GM21447 (cell line): ENCODE measurements around the gene MGAT5.
A peak's percentile ranks its signal among the peaks of the same experiment; 100 is the strongest.

Source experiments
- ATAC-seq: cut with Tn5 transposase; IDR thresholded peaks from one replicate; pipeline ENCODE4 v1.9.1; 2021; ENCODE audit not compliant: unreplicated experiment

MGAT5 gene

DNA sequence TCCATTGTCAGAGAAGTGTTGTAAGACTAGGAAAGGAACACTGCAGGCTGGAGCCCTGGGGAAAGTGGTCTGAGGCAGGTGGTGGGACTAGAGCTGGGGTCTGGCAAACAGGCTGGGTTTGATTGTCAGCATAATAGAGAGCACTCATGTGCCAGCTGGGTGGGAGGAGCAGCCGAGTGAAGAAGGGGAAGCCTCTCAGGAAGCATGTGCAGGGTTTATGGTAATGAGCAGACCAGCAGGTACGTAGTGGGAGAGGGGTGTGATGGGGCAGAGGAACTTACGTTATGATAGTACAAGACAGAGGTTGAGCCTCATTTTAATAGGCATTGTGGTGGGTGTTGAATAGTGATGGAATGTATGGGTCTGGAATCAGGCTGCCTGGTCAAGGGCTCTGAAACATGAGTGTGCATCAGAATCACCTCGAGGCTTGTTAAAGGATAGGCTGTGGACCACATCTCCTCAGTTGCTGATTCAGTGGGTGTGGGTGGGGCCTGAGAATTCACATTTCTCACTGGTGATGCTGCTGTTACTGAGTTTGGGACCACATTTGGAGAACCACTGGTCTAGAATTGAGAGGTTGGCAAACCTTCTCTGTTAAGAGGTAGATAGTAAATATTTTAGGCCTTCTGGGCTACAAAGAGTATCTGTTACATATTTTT, 1.7 kb upstream of the MGAT5 start:
- ATAC-seq = no peak

DNA sequence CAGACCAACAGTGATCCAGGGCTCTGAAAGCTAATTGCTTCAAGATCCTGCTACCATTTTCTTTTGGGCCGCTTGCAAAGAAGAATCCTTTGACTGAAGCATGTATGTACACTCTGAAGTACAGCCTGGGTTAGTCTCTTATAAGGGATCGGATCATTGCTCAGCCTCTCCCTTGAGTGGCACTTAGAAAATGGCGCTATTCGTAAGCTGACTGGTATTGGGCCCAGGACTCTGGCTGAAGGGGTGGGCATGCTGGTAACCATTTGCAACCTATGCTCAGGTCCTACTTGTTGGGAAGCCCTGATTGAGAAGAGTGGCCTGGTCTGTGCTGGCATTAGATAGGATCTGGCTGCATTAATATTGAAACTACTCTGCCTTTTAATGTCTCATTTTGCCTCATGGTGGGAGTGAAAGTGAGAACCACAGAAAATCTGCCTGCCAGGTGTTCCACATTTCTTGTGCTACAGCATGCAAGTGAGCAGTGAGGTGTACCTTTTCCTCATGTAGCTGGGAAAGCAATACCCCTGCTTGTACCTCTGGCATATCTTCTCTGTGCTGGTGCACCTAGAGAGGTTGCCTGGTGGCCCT, 661 bp upstream of the MGAT5 start:
- ATAC-seq = peak; percentile 55

DNA sequence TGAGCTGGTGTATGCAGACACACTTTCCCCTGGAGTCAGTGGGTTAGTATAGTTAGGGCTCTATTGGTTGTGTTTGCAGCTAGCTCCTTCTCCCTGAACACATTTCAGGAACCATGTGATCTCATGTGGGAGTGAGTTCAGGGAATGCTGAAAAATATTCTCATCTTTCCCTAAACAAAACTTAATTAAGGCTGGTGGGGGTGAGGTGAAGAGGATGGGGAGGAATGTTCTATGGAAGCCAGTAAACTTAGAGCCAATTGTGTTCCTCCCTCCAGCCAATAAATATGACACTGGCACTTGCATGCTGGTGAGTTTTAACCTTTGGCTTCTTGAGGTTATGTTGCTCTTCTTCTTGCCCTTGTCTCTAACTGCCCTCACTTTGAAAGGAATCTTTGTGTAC, 952 bp downstream of the MGAT5 start:
- ATAC-seq = no peak

DNA sequence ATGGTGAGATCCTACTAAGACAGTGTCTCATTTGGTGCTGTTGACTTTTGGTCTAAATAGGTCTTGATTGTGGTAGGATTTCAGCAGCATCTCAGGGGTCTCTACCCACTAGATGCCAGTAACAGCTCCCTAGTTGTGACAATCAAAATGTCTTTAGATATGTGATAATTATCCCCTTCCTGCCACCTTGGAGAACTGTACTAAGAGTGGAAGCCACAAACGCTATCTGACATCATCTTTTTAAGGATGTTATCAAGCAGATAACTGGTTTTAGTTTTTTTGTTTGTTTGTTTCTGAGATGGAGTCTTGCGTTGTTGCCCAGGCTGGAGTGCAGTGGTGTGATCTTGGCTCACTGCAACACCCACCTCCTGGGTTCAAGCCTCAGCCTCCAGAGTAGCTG, 3.1 kb downstream of the MGAT5 start:
- ATAC-seq = no peak

DNA sequence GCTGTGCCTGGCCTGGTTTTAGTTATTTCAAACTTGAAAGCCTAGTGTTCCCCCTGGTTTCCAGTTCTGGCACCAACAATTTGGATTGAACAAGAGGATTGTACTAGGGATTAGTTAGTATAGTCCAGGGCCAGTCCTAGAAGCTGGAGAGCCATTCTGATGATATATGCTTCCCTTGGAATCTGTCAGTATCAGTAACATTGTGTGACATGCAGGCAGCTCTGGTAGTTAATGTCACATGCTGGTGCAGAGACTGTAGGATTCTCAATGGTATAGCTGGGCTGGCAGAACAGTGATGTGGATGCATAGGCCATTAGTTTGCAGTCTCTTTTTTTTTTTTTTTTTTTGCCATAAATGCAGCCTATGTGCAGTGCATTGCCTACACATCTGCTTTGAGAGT, 3.6 kb downstream of the MGAT5 start:
- ATAC-seq = no peak

DNA sequence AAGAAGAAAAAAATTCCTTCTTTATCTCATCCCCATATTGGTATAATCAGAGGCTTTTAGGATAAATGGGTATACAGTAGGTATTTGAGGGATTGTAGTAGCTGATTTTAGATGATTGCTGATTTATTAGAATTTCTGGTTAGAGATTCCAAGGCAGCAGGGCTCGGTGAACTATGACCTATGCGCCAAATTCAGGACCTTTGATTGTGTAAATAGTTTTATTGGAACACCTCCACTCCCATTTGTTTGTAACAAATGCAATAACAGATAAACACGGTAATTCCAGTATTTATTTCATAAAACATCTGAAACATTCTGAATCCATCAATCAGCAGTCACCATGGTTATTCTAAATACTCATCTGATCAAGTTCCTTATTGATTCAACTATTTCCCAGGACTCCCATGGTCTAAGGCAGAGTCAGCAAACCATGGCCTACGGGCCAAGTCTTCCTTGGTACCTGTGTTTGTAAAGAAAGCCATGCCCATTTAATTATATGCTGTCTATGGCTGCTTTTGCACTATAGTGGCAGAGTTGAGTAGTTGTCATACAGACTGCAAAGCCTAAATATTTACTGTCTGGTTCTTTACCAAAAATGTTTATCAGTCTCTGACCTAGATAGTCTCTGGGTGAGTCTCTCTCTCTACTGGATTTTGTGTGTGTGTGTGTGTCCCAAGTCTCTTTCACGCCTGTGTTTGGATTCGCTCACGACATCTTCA, 4.3 kb downstream of the MGAT5 start:
- no peak for ATAC-seq

DNA sequence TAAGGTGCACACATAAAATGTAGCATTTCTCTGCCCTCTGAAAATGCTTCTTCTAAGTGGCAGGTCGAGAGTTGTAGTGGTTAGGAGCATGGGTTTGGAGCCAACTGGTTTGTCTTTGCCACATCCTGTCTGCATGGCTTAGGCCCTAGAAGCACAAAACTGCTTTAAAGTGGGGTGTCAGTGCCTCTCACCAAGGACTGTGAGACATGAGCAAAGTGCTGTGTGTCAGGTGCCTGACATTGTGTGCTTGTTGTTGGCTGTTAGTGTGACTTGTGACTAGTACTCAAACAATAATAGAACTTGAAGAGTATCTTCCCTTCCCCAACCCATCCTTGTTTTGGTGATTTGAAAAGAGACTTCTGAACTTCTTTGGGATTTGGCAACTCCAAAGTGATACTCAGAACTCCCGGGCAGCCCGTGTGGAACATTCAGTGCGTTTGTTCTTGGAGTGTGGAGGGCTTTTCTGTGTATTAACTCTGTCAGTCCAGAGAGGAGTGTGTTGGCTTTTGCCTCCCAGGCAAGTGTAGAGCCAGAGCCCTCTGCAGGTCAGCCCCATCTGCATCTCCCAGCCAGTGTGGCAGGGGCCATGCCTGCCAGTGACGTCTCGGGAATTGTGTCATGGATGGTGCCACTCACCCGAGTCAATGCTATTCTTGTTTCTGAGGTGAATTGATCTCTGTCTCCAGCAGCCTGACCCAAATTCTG, 5.0 kb downstream of the MGAT5 start:
- ATAC-seq = peak; percentile 42

DNA sequence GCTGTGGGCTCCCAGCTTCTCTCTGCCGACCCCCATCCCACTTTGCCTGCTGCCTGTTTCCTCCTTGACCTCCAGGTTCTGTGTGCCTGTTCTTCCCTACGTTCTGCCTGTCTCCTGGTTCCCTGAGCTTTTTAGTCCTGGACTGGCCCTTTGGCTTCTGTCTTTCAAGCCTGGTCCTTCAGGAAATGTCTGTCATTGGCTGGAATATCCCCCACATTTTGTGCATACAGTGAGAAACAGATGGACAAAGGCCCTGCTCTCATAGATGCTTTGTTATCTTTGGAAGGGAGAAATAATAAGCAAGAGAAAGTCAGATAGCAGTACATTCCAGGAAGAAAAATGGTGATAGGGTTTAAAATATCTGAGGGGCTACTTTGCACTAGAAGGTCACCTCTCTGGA, 5.7 kb downstream of the MGAT5 start:
- no peak for ATAC-seq

DNA sequence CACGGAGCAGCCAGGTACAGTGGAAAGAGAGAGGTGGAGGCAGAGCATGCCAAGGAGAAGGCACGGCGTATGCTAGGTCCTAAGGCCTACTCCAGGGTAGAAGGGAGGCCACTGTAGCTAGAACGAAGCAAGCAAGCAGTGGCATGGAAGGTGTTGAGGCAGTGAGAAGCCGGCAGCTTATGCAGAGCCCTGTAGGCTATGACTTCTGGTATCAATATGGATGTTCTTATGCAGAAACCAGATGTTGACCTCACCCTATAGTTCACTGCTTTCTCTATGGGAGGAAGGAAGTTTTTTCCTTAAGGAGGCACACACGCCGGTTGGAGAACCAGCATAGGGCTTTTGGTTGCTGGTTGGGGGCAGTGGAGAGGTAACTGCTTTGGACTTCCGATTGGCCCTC, 6.1 kb downstream of the MGAT5 start:
- ATAC-seq = no peak

DNA sequence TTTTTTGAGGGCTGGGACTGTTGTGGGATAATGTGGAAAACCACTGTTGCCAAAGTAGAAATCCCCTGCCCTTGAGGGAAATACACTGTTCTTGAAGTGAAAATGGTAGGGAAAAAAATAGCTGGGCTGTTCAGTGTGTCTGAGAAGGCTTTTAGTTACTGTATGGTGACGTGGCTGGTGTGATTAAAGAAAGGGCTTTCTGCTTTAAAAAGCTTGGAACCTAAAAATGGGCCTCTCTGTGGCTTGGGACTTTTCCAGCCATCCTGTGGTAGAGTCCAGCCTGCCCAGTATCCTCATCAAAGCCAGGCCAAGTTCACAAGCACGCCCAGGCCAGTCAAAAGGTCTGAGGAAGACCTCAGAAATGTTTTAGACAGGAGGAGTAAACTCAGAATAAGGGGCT, 6.8 kb downstream of the MGAT5 start:
- ATAC-seq = no peak

DNA sequence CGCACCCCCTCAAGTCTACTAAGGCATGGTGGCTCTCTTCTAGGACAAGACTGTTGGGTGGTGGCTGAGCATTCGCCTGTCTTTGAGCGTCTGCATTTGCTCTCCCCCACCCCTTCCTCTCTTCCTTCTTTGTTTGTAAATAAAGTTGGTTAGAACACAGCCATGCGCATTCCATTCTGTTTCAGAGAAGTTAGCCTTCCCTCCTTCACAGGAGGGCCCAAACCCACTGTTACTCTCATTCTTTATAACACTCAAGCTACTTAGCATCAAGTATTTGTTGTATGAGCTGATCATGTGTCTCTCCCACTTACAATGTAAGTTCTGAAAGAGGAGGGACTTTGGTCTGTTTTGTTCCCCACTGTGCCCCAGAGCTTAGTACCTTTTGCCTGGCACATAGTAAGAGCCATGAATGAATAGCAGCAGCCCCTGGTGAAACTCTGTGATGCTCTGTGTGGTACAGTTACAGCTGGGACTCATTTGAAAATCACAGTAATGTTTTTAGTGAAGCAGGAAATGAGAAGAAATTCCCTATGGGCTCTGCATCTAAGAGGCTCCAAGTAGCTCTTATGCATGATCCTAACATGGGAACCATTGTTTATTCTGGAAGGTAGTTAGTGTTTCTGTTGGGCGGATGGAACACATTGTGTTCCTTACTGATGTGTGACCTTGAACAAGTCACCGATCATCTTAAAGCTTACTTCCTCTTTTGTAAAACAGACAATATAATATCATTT, 7.7 kb downstream of the MGAT5 start:
- peak; percentile 56 for ATAC-seq

DNA sequence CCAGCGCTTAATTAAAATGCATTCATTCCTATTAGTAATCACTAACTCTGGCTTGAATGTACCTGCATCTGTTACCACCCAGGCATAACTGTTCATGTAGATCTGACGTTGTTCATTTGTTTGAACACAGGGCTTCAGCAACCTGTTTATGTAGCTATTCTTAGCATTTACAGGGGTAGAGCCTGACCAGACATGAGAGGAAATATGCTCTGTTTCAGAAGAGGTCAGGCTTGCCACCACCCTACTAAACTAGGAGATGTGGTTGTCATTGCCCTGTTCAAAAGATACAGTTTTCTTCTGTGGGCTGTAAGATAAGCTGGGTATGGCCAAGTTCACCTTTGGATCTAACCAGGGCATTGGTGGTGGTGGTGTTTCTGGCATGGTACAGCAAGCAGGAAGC, 8.8 kb downstream of the MGAT5 start:
- ATAC-seq = peak; percentile 39

DNA sequence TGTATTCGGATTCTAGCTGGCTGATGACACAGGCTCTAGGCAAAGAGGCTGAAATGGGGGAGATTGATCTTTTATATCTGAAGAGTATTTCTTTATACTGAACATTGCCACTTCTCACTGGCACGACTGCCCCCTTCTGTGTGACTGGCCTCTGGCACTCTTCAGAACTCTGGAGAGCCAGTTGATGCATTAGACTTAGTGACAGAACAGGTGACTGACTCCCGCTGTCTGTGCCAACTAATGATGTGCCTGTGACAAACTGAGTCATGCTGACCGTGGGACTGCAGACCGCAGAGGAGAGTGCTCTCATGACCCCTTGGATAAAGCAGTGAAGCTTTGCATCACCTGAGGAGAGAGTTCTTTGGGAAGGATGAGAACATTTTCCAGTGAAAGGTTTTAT, 14.4 kb downstream of the MGAT5 start:
- no peak for ATAC-seq

DNA sequence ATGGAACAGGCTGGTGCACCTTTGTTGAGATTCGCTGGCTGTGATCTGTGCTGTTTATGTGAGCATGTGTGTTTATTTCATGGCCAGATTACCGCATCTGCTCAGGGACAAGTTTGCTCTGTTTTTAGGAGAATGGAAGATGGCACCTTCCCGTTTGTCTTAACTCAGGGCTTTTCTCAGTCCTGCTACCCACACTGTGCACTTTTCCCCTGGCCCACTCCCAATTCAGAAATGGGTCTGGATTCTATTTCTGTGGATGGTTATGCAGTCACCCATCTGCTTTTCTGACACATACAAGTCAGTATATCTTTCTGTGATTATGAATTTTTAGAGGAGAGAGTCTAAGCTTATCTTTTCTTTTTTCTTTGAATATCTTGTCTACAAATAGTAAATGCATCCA, 15.4 kb downstream of the MGAT5 start:
- ATAC-seq = no peak

DNA sequence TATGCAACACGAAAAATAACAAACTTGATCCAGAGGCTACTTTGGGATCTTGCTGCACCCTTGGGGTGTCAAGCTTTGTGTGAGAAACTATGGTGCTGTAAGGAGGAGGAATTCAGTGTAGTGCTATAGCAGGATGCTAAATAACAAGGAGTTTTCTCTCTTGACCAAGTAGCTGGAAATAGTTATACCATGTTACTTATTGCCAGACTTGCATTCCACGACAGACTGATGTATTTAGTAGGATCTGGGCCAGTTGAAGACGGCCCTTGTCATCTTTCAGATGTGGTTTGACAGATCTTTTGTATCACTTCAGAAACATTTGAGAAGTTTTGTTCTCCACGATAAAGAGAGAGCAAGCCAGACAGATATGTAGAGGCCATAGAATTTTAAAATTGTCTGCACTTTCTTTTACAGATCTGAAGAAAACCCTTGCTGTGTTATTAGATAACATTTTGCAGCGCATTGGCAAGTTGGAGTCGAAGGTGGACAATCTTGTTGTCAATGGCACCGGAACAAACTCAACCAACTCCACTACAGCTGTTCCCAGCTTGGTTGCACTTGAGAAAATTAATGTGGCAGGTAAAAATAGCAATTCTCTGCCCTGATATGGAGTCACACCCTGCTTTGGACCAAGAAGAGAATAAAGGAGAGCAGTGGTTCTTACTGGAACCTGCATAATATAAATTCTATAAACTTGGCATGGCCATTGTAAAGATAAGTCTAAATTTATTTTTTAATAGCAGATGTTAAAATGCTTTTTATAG, 16.3 kb downstream of the MGAT5 start:
- ATAC-seq = no peak

DNA sequence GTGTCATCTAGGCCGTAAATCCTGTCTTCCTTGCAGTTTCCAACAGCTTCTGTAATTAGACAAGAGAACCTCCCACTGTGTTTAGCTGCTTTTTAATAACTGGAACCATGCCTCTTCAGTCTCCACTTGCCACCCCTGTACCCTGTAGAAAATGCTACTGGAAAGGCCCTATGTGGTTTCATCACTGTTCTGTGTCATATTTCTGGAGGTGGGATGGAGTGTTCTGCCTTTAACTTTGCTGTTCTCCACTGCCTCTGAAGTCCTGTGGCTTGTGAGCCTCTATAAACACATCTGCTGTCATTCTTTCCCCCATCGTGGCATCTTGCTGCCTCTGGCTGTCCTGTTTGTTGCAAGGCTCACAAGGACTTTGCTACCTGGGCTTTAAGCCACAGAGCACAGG, 17.9 kb downstream of the MGAT5 start:
- no peak for ATAC-seq

DNA sequence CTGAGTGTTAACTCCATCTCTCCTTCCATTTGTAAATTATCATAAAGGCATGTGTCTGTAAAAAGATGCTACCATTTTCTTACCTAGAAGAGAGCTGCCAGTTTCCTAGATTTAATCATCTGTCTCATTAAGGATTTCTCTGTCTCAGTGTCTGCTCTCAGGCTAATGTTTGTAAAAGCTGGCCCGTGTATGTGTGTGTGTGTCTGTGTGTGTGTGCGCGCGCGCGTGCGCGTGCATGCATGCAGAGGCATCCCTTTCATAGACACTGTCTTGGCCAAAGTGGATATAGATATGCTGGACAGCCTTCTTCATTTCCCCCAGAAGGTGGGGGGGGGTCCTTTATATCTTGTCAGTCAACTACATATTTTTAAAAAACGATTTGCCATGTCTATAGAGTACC, 18.9 kb downstream of the MGAT5 start:
- ATAC-seq = no peak

DNA sequence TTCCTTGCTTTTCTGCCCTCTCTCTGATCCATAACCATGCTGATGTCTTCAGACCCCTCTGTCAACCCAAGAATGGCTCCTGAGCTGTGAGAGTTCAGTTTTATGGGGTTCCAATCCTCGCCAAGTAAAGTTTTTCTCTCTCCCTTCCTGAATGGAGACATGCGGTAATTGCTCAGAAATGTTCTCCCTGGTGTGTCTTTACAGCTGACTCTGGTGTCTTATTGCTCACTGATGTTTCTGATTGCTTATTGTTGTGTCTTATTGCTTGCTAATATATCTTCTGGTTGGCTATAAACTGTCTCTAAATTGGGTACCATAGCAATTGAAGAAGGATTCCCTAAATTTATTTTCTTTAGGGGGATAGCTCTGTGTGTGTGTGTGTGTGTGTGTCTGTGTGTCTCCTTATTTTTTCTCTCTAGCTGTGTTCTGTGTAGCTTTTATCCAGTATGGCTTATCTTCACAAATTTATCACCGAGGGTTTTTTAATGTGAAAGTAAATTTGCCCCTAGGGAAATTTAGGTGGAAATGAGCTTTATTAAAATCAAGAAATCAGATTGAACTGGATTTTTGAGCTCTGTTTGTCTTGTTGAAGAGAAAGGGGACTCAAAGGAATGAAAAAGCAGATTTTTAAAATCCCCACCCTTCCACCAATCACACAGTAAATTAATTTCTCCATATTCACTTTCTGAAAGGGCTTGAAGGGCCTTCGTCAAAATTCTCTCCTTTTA, 19.5 kb downstream of the MGAT5 start:
- no peak for ATAC-seq

DNA sequence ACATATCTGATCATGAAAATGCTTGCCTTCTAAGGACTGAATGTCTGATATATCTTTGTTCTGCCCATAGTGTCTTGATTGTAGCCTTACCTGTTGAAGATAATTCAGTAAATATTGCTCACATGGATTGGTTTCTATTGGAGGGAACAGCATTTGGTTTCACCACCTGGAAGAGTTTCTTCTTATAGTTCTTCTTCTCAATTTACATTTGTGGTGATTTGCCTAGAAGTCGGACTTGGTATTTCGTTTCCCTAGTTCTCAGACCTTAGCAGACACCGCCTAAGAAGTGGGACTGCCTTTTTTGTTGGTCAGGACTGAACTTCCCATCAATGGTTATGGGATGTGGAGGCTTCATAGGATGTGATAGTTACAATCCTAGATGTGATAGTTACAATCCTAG, 20.2 kb downstream of the MGAT5 start:
- no peak for ATAC-seq
